Vagina (tissue), 2 donors: Measurements from ENCODE around the gene MYOC.

Experiments used
- POLR2A ChIP-seq, 2 donors: fragments of 450-650 bp; IDR thresholded peaks; one replicate each; pipeline ENCODE4 v1.6.1; 2017; ENCODE audit warnings: antibody characterized with exemption in 2 of 2, mild to moderate bottlenecking in 2 of 2, moderate library complexity in 2 of 2
- TF ChIP-seq, protein P1 (sequence below), 3 experiments: fragments of 450-650 bp in 2 of 3; fragments of 200-600 bp in 1 of 3; sonication (generic) in 1 of 3; IDR thresholded peaks; one replicate each; pipeline ENCODE4 v1.5.1; 2017 to 2019; ENCODE audit warnings: antibody characterized with exemption in 3 of 3, mild to moderate bottlenecking in 2 of 3, moderate library complexity in 2 of 3

DNA sequence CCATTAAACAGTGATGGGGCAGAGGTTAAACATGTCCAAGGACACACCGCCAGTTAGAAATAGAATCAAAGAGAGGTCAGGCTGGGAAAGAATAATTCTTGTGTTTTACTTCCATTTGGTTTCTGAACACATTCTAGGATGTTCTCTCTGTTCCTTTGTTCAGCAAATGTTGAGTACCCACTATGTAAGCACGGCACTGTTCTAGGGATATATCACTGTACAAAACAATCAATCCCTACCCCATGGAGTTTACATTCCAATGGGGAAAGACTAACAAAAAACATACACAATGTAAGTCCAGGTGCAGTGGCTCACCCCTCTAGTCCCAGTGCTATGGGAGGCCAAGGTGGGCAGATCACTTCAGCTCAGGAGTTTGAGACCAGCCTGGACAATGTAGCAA is 24.3 kb downstream of the MYOC start:
- no peak for TF ChIP-seq POLR2A (IDR thresholded peaks at IDR 0.05)
- TF ChIP-seq, protein P1, sequence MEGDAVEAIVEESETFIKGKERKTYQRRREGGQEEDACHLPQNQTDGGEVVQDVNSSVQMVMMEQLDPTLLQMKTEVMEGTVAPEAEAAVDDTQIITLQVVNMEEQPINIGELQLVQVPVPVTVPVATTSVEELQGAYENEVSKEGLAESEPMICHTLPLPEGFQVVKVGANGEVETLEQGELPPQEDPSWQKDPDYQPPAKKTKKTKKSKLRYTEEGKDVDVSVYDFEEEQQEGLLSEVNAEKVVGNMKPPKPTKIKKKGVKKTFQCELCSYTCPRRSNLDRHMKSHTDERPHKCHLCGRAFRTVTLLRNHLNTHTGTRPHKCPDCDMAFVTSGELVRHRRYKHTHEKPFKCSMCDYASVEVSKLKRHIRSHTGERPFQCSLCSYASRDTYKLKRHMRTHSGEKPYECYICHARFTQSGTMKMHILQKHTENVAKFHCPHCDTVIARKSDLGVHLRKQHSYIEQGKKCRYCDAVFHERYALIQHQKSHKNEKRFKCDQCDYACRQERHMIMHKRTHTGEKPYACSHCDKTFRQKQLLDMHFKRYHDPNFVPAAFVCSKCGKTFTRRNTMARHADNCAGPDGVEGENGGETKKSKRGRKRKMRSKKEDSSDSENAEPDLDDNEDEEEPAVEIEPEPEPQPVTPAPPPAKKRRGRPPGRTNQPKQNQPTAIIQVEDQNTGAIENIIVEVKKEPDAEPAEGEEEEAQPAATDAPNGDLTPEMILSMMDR (IDR thresholded peaks at IDR 0.05) = no peak
